Common myeloid progenitor, CD34-positive (primary cell): ENCODE measurements around the gene UBE2U.
A peak's percentile ranks its signal among the peaks of the same experiment; 100 is the strongest.
"Not testable (repeated sequence)": the region's sequence is repeated elsewhere in the genome, so short reads cannot be mapped to it uniquely, and the experiment has no call there.

Experiments
- CTCF ChIA-PET: fragments of 350-600 bp; sonication (Branson Sonifier 250); formaldehyde crosslinking; loops from one replicate; lab custom pipeline; 2021; ENCODE audit warnings: antibody characterized with exemption; lab: Charles Lee
- POLR2A ChIA-PET: fragments of 350-600 bp; sonication (Branson Sonifier 250); formaldehyde crosslinking; loops from one replicate; lab custom pipeline; 2021; ENCODE audit warnings: antibody characterized with exemption; lab: Charles Lee
- DNase-seq, 3 donors: peaks; one replicate each; pipeline versions ENCODE4 v3.0.0 to v3.0.0-alpha.2; 2013
- H3K27ac ChIP-seq, 2 experiments: 1 replicate in 1 of 2; 2 replicates in 1 of 2; pipeline ENCODE4 v1.7.0; 2013; ENCODE audit warnings: inconsistent platforms in 2 of 2, low read length in 2 of 2, mild to moderate bottlenecking in 2 of 2, low read depth in 1 of 2, moderate library complexity in 1 of 2; ENCODE audit not compliant: severe bottlenecking in 2 of 2, insufficient read depth in 1 of 2, poor library complexity in 1 of 2
- H3K27me3 ChIP-seq, 5 experiments: replicated peaks in 2 of 5; 1 replicate in 3 of 5; 2 replicates in 2 of 5; pipeline versions ENCODE4 v1.6.1 to v1.7.0; 2013; ENCODE audit warnings: low read length in 4 of 5, mild to moderate bottlenecking in 2 of 5, moderate library complexity in 2 of 5, inconsistent platforms in 1 of 5; ENCODE audit not compliant: insufficient read depth in 5 of 5, control insufficient read depth in 4 of 5
- H3K36me3 ChIP-seq, 4 experiments: 1 replicate in 2 of 4; 2 replicates in 2 of 4; pipeline versions ENCODE4 v1.6.1 to v1.7.0; 2013; ENCODE audit warnings: low read length in 3 of 4, control low read depth in 1 of 4, mild to moderate bottlenecking in 1 of 4; ENCODE audit not compliant: control insufficient read depth in 4 of 4, insufficient read depth in 4 of 4
- H3K4me1 ChIP-seq, 4 experiments: 1 replicate in 3 of 4; 2 replicates in 1 of 4; pipeline versions ENCODE4 v1.6.1 to v1.7.1; 2013; ENCODE audit warnings: low read length in 3 of 4, mild to moderate bottlenecking in 3 of 4, control low read depth in 1 of 4, inconsistent platforms in 1 of 4, moderate library complexity in 1 of 4; ENCODE audit not compliant: control insufficient read depth in 4 of 4, insufficient read depth in 4 of 4; ENCODE audit errors: control extremely low read depth in 1 of 4
- H3K4me3 ChIP-seq, 7 experiments: 1 replicate in 4 of 7; 2 replicates in 3 of 7; pipeline versions ENCODE4 v1.5.1 to v1.7.0; 2013; ENCODE audit warnings: mild to moderate bottlenecking in 7 of 7, low read length in 6 of 7, moderate library complexity in 6 of 7, inconsistent platforms in 2 of 7, low read depth in 2 of 7, control low read depth in 1 of 7; ENCODE audit not compliant: insufficient read depth in 4 of 7, control insufficient read depth in 1 of 7; ENCODE audit errors: extremely low read depth in 1 of 7
- H3K9me3 ChIP-seq, 5 experiments: 1 replicate in 4 of 5; 2 replicates in 1 of 5; pipeline versions ENCODE4 v1.6.1 to v1.7.1; 2013; ENCODE audit warnings: low read length in 4 of 5, mild to moderate bottlenecking in 2 of 5, inconsistent platforms in 1 of 5, low read depth in 1 of 5, moderate library complexity in 1 of 5; ENCODE audit not compliant: control insufficient read depth in 4 of 5, insufficient read depth in 2 of 5; ENCODE audit errors: control extremely low read depth in 1 of 5
- WGBS: methylation state at CpG from one replicate; pipeline ENCODE4 v1.1.5; 2013; ENCODE audit not compliant: insufficient coverage; 5-methylcytosine and 5-hydroxymethylcytosine counted together

The UBE2U gene

GRCh38 chr1:64243757-64244080 lies 40.3 kb downstream of the UBE2U start:
- POLR2A ChIA-PET: interaction anchor here (0.9 kb wide), 1 partner anchor 627 kb away, joined by 4 read pairs; no protein-coding TSS in a partner anchor
- WGBS: 37% methylated on average over 2 of the region's 4 CpGs

GRCh38 chr1:64245495-64245894 lies 42.1 kb downstream of the UBE2U start:
- ChIA-PET CTCF (interaction anchor here (0.7 to 2.5 kb wide), 8 partner anchors 81 to 751 kb away, joined by 3 to 22 read pairs (median 4); no protein-coding TSS in a partner anchor), POLR2A (no interaction called here)
- H3K27me3 ChIP-seq: no peaks in the 10 kb centered on the region
- H3K4me1 ChIP-seq: peaks cover 0 to 13% (median 9%) of the 10 kb centered on the region in 4 experiments
- H3K27ac ChIP-seq: no peak overlapping the region
- DNase-seq: peak in 2 of 3 donors; percentile 27 to 42
- WGBS: 0% methylated on average over 3 of the region's 9 CpGs
- no peaks in the 10 kb centered on the region for H3K9me3 ChIP-seq
- H3K4me3 ChIP-seq: peak overlapping the region in 1 of 7 experiments; percentile 60
- H3K36me3 ChIP-seq: no peaks in the 10 kb centered on the region

More at GRCh38 chr1:64243757-64244080, 40.3 kb downstream of the UBE2U start:
- H3K27me3 ChIP-seq: no peaks in the 10 kb centered on the region
- no peaks in the 10 kb centered on the region for H3K36me3 ChIP-seq
- H3K27ac ChIP-seq: no peak overlapping the region
- H3K4me3 ChIP-seq: peak overlapping the region in 1 of 7 experiments; percentile 13
- no peak for DNase-seq
- peaks cover 0 to 13% (median 9%) of the 10 kb centered on the region in 4 experiments for H3K4me1 ChIP-seq
- H3K9me3 ChIP-seq: no peaks in the 10 kb centered on the region
- CTCF ChIA-PET: interaction anchor here (0.7 to 2.5 kb wide), 10 partner anchors 10 to 669 kb away, joined by 3 to 22 read pairs (median 4); no protein-coding TSS in a partner anchor

DNA sequence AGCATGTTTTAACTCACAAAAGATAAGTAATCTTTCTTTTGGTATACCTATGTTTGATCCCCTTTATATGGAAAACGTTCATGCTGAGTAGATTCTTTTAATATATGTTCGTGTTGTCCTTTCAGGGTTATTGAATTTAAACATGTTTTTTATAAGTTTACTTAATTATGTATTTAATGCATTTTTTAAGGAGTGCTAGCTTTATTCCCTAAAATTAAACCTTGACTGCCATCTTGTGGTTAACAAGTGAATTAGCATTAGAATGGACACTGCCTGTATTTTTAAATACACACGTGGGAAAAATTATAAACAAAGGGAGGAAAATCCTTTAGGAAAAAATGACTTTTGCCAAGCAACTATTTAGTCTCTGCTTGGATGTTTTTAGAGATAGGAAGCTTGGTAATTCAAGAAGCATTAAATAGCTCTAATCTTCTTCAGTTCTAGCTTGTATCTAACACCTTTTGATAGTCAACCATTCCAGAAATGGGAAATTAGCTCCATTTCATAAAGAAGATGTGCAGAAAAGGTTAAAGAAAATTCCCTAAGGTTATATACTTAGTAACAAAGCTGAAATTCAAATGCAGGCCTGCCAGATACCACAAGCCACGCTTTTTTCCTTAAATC lies 43.0 kb downstream of the UBE2U start:
- 50% methylated on average over 2 of the region's 4 CpGs for WGBS
- Histone ChIP-seq H3K27me3 (no peaks in the 10 kb centered on the region), H3K9me3 (no peaks in the 10 kb centered on the region), H3K36me3 (no peaks in the 10 kb centered on the region), H3K4me3 (no peak overlapping the region), H3K4me1 (peaks cover 0 to 13% (median 9%) of the 10 kb centered on the region in 4 experiments), H3K27ac (no peak overlapping the region)
- POLR2A ChIA-PET: no interaction called here
- CTCF ChIA-PET: interaction anchor here (0.7 to 2.1 kb wide), 17 partner anchors 11 to 749 kb away, joined by 3 to 20 read pairs (median 3); no protein-coding TSS in a partner anchor
- peak; percentile 33 to 60 (median 52) for DNase-seq

GRCh38 chr1:64248065-64248464 lies 44.6 kb downstream of the UBE2U start:
- 93% methylated on average over 2 of the region's 5 CpGs for WGBS
- Histone ChIP-seq H3K9me3 (no peaks in the 10 kb centered on the region), H3K4me3 (no peak overlapping the region), H3K27me3 (no peaks in the 10 kb centered on the region), H3K4me1 (peaks cover 0 to 12% (median 8%) of the 10 kb centered on the region in 4 experiments), H3K27ac (no peak overlapping the region), H3K36me3 (no peaks in the 10 kb centered on the region)
- CTCF ChIA-PET: interaction anchor here (0.7 to 2.1 kb wide), 8 partner anchors 9 to 640 kb away, joined by 3 to 16 read pairs (median 4); no protein-coding TSS in a partner anchor
- POLR2A ChIA-PET: no interaction called here
- DNase-seq: no peak

DNA sequence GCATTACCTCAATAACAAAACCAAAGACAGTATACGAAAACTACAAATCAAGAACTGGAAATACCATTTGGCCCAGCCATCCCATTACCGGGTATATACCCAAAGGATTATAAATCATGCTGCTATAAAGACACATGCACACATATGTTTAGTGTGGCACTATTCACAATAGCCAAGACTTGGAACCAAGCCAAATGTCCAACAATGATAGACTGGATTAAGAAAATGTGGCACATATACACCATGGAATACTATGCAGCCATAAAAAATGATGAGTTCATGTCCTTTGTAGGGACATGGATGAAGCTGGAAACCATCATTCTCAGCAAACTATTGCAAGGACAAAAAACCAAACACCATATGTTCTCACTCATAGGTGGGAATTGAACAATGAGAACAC lies 47.0 kb downstream of the UBE2U start:
- DNase-seq, H3K36me3 ChIP-seq, POLR2A ChIA-PET, H3K27me3 ChIP-seq, H3K4me1 ChIP-seq, CTCF ChIA-PET, H3K9me3 ChIP-seq, H3K4me3 ChIP-seq, H3K27ac ChIP-seq: not testable (repeated sequence)
- 100% methylated on average over 2 of the region's 2 CpGs for WGBS

GRCh38 chr1:64251971-64252370 lies 48.5 kb downstream of the UBE2U start:
- CTCF ChIA-PET: interaction anchor here (0.8 kb wide), 1 partner anchor 935 kb away, joined by 3 read pairs; no protein-coding TSS in a partner anchor
- no peak overlapping the region for H3K4me3 ChIP-seq
- no peak for DNase-seq
- no peaks in the 10 kb centered on the region for H3K4me1 ChIP-seq
- H3K27me3 ChIP-seq: no peaks in the 10 kb centered on the region
- peaks cover 0 to 7% (median 2%) of the 10 kb centered on the region in 5 experiments for H3K9me3 ChIP-seq
- H3K36me3 ChIP-seq: no peaks in the 10 kb centered on the region
- H3K27ac ChIP-seq: no peak overlapping the region
- 79% methylated on average over 2 of the region's 3 CpGs for WGBS
- POLR2A ChIA-PET: no interaction called here

DNA sequence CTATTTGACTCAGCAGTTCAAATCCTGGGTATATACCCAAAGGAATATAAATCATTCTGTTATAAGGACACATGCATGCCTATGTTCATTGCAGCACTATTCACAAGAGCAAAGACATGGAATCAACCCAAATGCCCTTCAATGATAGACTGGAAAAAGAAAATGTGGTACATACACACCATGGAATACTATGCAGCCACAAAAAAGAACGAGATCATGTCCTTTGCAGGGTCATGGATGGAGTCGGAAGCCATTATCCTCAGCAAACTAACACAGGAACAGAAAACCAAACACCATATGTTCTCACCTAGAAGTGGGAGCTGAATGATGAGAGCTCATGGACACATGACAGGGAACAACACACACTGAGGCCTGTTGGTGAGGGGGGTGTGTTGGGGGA lies 53.8 kb downstream of the UBE2U start:
- H3K36me3 ChIP-seq, DNase-seq, H3K4me3 ChIP-seq, H3K27ac ChIP-seq, POLR2A ChIA-PET, H3K9me3 ChIP-seq, H3K27me3 ChIP-seq, H3K4me1 ChIP-seq: not testable (repeated sequence)
- CTCF ChIA-PET: interaction anchor here (1.2 kb wide), 1 partner anchor 10 kb away, joined by 5 read pairs; no protein-coding TSS in a partner anchor
- 100% methylated on average over 1 of the region's 2 CpGs for WGBS
